ENCODE data around the gene ZNF189. TPM values are rescaled to one million over a fixed set of nuclear protein-coding genes. Genes with fewer than 3 reads are reported as not detected.

ZNF189 gene
- total RNA-seq (2014; rRNA removed; shearing (Covaris generic)): 23.7 and 28.0 TPM in 2 replicates

DNA sequence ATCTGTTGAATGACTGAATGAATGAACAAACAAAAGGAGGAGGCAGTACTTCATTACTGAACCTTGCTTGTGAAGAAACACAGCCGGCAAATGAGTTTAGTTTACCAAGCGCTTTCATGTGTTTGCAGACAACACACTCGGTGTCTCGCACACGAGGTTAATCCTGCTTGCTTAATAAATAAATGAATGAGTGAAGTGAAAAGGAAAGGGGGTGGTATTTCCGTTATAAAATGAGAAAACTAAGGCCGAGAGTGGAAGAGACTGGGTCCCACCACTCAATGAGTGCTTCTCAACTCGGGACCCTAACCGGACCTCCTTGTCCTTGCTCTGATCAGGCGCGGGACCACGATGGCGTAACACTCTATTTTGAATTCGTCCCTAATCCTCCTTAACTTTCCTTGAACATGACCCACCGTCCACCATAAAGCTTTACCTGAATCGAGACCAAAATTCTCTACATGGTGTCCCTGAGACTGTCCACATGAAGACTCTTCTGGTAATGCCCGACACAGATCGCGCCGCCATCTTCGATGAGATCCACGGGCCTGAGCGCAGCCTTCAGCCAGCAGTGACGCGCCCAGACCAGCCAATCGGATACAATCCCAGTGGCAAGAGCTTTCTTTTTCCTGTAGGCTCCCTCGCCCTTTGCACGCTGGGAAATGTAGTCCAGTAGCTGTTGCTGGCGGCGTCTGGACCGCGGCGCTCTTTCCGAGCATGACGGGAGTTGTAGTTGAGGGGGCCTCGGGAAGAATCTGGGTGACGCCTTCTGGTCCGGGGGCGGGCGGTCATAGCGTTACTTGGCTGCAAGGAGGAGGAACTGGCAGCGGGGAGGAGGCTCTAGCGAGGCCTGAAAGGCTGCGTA is at the start of gene ZNF189, which contains the start of gene MRPL50:
ZNF189 (plus strand) TSS at position 784 of the 862 bp plus-strand sequence. CDS start 306 bp downstream, outside the sequence.
MRPL50 (minus strand) TSS at position 551 of the 862 bp plus-strand sequence; CDS start at position 525, 26 bp downstream.
- peak; percentile 100 for DNase-seq (ENCODE audit: low spot score)

DNA sequence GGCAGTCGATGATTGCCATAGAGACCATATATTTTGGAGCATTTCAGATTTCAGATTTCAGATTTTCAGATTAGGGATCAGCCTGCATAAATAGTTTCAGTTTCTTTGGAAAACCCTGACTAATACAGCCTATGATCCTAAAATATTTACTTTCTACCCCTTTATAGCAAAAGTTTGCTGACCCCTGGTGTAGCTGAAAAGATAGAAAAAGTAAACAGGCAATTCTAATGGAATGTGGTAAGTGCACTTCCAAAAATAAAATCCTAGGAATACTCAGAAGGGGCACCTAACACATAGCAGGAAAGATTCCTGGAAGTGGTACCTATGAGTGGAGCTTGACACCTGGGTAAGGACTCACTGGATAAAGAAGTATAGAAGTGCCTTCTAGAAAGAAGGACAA is 48.4 kb upstream of the ZNF189 start:
- DNase-seq (ENCODE audit: low spot score): no peak

- no peak for DNase-seq (ENCODE audit: low spot score)
These were observed 45.7 kb upstream of the ZNF189 start for GRCh38 chr9:101352892-101353463.

- DNase-seq (ENCODE audit: low spot score): no peak
These were observed 45.0 kb upstream of the ZNF189 start for GRCh38 chr9:101353683-101354082.

- DNase-seq (ENCODE audit: low spot score): peak; percentile 40
These were observed 44.4 kb upstream of the ZNF189 start for GRCh38 chr9:101354143-101354764.

GRCh38 chr9:101354765-101355708 is 43.6 kb upstream of the ZNF189 start:
- DNase-seq (ENCODE audit: low spot score): no peak

- no peak for DNase-seq (ENCODE audit: low spot score)
These were observed 42.0 kb upstream of the ZNF189 start for GRCh38 chr9:101356619-101357018.

- DNase-seq (ENCODE audit: low spot score): no peak
These were observed 39.0 kb upstream of the ZNF189 start for GRCh38 chr9:101359679-101360078.

DNA sequence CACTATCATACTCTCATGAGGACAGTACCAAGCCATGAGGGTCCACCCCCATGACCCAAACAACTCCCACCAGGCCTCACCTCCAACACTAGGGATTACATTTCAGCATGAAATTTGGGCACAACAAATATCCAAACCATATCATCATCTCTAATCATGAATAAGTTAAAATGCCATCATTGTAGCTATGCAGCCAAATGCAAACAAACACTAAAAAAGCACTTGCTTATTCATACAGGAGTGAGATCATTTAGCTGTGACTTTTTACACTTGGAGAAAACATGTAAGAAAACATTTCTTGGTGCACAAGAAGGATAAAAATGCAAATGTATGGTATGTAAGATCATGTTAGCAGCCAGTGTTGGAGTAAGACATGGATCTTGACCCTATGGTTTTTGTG is 38.0 kb upstream of the ZNF189 start:
- DNase-seq (ENCODE audit: low spot score): no peak

GRCh38 chr9:101362450-101362849 is 36.2 kb upstream of the ZNF189 start:
- no peak for DNase-seq (ENCODE audit: low spot score)

GRCh38 chr9:101365181-101365580 is 33.5 kb upstream of the ZNF189 start:
- no peak for DNase-seq (ENCODE audit: low spot score)

DNA sequence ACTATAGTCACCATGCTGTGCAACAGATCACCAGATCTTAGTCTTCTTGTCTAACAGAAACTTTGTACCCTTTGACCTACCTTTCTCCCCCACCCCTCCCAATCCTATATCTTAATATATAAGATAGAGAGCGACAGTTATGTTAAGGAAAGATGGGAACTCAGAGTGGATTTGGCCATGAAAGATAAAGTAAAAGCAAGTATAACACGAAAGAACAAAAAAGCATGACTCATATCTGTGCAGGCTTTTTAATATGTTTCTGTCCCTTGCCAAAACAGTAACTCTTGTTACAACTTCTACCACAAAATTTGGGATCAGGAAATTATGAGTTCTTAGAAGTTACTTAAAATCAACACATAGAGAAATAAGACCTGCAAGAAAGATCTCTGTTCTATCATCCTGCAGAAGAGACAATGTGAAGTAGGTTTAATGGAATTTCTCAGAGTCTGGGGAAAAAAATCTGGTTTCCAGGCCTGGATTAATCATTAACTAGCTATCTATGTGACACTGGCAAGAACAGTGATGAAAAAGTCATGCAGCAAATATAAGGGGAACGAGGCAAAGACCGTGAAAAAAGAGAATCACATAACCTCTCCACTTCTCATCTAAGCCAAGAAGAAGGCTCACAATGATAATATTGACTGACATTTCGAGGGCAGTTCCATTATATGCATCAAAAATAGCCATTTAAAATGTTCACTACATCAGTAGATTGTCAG is 32.5 kb upstream of the ZNF189 start:
- DNase-seq (ENCODE audit: low spot score): peak; percentile 14

DNA sequence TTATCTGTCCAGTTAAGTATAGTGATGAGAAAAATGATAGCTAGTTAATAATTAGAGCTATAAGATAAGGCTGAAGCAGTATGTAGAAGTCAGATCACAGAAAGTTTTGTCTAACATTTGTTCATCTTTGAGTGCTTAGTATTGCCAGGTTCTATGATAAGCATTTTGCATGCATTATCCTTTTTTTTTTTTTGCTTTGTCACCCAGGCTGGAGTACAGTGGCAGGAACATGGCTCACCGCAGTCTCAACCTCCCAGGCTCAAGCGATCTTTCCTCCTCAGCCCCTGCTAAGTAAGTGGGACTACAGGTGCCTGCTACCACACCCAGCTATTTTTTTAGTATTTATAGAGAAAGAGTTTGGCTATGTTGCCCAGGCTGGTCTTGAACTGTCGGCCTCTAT is 31.3 kb upstream of the ZNF189 start:
- no peak for DNase-seq (ENCODE audit: low spot score)

- DNase-seq (ENCODE audit: low spot score): peak; percentile 55
These were observed 29.4 kb upstream of the ZNF189 start for GRCh38 chr9:101369286-101369685.

DNA sequence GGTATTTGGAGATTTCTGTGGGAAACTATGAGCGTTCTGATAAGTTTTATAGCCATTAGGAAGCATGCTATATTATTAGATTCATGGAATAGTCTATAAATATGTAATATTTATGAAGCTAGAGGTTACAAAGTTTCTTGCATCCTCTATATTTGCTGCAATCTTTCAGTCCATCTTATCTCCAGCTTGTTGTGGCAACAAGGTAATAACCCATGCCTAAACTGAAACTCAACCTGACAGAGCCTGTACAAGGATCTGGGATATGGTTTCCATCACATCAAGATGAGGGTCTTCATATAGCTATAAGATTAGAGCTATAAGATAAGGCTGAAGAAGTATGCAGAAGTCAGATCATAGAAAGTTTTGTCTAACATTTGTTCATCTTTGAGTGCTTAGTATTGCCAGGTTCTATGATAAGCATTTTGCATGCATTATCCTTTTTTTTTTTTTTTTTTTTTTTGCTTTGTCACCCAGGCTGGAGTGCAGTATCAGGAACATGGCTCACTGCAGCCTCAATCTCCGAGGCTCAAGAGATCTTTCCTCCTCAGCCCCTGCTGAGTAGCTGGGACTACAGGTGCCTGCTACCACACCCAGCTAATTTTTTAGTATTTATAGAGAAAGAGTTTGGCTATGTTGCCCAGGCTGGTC is 28.6 kb upstream of the ZNF189 start:
- DNase-seq (ENCODE audit: low spot score): no peak

GRCh38 chr9:101371813-101372212 is 26.8 kb upstream of the ZNF189 start:
- no peak for DNase-seq (ENCODE audit: low spot score)

GRCh38 chr9:101372327-101373118 is 26.1 kb upstream of the ZNF189 start:
- DNase-seq (ENCODE audit: low spot score): no peak

- peak; percentile 89 for DNase-seq (ENCODE audit: low spot score)
These were observed 23.1 kb upstream of the ZNF189 start for GRCh38 chr9:101375546-101375945.

GRCh38 chr9:101376111-101376848 is 22.4 kb upstream of the ZNF189 start:
- peak; percentile 92 for DNase-seq (ENCODE audit: low spot score)
